Thymus (tissue), 11 donors: ENCODE measurements around the gene SPOCK1. TPM values are rescaled to one million over a fixed set of nuclear protein-coding genes. Genes with fewer than 3 reads are reported as not detected.

ENCODE experiments used
- DNase-seq, 9 donors: peaks; one replicate each; pipeline ENCODE4 v3.0.0-alpha.2; 2013; ENCODE audit warnings: low spot score in 9 of 9, low read depth in 6 of 9, missing footprints in 1 of 9
- H3K27ac ChIP-seq, 2 donors: one replicate each; pipeline ENCODE4 v1.5.1; 2013; ENCODE audit warnings: control low read depth in 1 of 2, low read depth in 1 of 2, low read length in 1 of 2, mild to moderate bottlenecking in 1 of 2, moderate library complexity in 1 of 2
- H3K27me3 ChIP-seq, 2 donors: one replicate each; pipeline ENCODE4 v1.5.1; 2013; ENCODE audit warnings: low read length in 1 of 2; ENCODE audit not compliant: control insufficient read depth in 2 of 2, insufficient read depth in 1 of 2
- H3K36me3 ChIP-seq, 2 donors: one replicate each; pipeline ENCODE4 v1.5.1; 2013; ENCODE audit warnings: low read length in 1 of 2, mild to moderate bottlenecking in 1 of 2, moderate library complexity in 1 of 2; ENCODE audit not compliant: control insufficient read depth in 2 of 2, insufficient read depth in 2 of 2
- H3K4me1 ChIP-seq, 2 donors: one replicate each; pipeline ENCODE4 v1.5.1; 2013; ENCODE audit warnings: low read length in 2 of 2; ENCODE audit not compliant: control insufficient read depth in 2 of 2, insufficient read depth in 2 of 2
- H3K4me3 ChIP-seq, 2 donors: one replicate each; pipeline ENCODE4 v1.5.1; 2013; ENCODE audit warnings: low read length in 2 of 2, control low read depth in 1 of 2, mild to moderate bottlenecking in 1 of 2
- H3K9me3 ChIP-seq, 2 donors: one replicate each; pipeline ENCODE4 v1.5.1; 2013; ENCODE audit warnings: low read length in 1 of 2, mild to moderate bottlenecking in 1 of 2; ENCODE audit not compliant: control insufficient read depth in 2 of 2, insufficient read depth in 1 of 2
- WGBS: extraction: QIAGEN DNeasy Blood & Tissue Kit; methylation state at CpG from one replicate; pipeline ENCODE4 v1.1.7; 2013; 5-methylcytosine and 5-hydroxymethylcytosine counted together
- polyA plus RNA-seq: library from polyadenylated mRNA; stranded (reverse); fragments of 200-250 nt; gene quantifications from one replicate; pipeline ENCODE4 v1.2.3, GENCODE V29; 2013
- total RNA-seq: library from RNA; stranded (reverse); fragments of 120-200 nt; gene quantifications from one replicate; pipeline ENCODE4 v1.2.4, GENCODE V29; 2013
- donor health status: healthy.

SPOCK1 gene
- total and polyA plus RNA-seq, 2 donors, result 3.7 to 8.6 TPM

DNA sequence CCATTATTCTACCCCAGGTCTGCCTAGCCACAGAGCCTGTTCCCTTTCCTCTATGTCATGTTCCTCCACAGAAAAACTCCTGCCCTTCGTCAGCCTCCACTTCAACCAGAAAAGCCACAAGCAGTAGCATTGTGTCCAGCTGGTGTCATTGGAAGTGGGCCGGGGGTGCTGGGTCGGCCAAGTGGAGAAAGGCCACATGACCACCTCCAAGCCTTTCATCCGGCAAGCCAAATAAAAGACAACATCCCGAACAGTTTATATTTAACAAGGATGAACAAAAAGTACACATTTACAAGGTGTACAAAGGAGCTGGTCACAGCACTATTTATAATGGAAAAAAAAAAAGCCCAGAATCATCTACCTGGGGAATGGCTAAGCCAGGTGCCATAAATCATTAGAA lies 16.1 kb upstream of the SPOCK1 start:
- no peak for DNase-seq
- H3K27me3 ChIP-seq, result no peaks in the 10 kb centered on the region
- WGBS, result 92% methylated on average over 5 of the region's 5 CpGs

DNA sequence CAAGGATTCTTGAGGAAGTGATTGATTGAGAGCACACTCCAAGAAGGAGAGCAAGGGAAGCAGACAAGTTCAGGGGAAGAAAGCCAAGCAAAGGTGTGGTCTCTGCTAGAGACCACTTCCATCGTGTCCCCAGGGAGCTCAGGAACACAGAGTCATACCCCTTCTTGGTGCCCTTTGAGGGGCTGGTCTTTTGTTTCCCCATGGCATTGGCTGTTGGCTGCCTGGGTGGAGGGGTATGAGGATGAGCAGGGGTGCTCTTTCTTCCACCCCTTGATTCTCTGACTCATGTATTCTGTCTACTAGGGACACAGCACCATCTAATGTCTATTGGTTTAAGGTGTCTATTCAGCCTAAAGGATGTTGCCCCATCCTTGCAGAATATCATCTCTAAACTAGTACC lies 11.5 kb upstream of the SPOCK1 start:
- H3K4me1 ChIP-seq, result no peaks in the 10 kb centered on the region
- H3K9me3 ChIP-seq, result no peaks in the 10 kb centered on the region
- no peak overlapping the region for H3K4me3 ChIP-seq
- WGBS, result 50% methylated on average over 1 of the region's 1 CpG
- H3K36me3 ChIP-seq, result no peaks in the 10 kb centered on the region
- no peak for DNase-seq
- no peaks in the 10 kb centered on the region for H3K27me3 ChIP-seq
- no peak overlapping the region for H3K27ac ChIP-seq

More for the DNA sequence above, 16.1 kb upstream of the SPOCK1 start:
- no peaks in the 10 kb centered on the region for H3K4me1 ChIP-seq
- H3K27ac ChIP-seq, result no peak overlapping the region
- no peaks in the 10 kb centered on the region for H3K9me3 ChIP-seq
- no peaks in the 10 kb centered on the region for H3K36me3 ChIP-seq
- no peak overlapping the region for H3K4me3 ChIP-seq

DNA sequence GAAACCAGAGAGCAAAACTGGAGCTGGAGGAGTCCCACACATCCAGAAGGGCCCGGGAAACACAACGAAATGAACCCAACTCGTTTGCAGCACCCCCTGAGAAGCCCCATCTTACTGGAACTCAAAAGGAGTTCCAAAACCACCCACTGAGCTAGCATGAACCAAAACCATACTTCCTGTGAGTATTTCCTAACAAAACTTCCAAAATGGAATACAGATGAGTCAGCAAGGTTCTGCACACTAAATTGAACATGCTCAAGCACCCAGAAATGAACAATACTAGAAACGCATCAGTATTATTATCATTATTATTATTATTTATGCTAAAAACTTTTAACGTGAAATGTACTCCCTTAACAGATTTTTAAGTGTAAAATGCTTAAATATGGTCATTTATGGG lies 8.0 kb upstream of the SPOCK1 start:
- no peaks in the 10 kb centered on the region for H3K9me3 ChIP-seq
- no peaks in the 10 kb centered on the region for H3K27me3 ChIP-seq
- no peaks in the 10 kb centered on the region for H3K36me3 ChIP-seq
- H3K27ac ChIP-seq, result no peak overlapping the region
- no peaks in the 10 kb centered on the region for H3K4me1 ChIP-seq
- WGBS, result 84% methylated on average over 5 of the region's 5 CpGs
- DNase-seq, result no peak
- no peak overlapping the region for H3K4me3 ChIP-seq

DNA sequence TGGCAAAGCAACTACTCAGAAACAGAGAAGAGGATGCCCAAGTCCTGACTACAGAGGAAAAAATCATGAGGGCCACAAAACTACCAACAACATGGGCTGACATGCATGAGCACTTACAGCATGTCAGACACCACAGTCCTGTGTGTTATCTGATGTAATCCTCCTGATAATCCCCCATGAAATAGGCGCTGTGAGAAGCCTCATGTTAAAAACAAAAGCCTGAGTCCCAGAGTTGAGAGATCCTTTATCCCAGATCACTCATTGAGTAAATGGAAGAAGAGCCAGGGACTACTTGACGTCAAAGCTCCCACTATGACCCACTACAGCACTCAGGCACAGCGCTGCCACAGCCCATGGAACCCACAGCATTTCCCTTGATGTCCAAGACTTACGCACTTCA lies 7.2 kb upstream of the SPOCK1 start:
- WGBS, result 96% methylated on average over 4 of the region's 4 CpGs
- Histone ChIP-seq H3K9me3 (no peaks in the 10 kb centered on the region), H3K4me1 (no peaks in the 10 kb centered on the region), H3K27me3 (no peaks in the 10 kb centered on the region), H3K36me3 (no peaks in the 10 kb centered on the region), H3K4me3 (no peak overlapping the region), H3K27ac (no peak overlapping the region)
- DNase-seq, result no peak

DNA sequence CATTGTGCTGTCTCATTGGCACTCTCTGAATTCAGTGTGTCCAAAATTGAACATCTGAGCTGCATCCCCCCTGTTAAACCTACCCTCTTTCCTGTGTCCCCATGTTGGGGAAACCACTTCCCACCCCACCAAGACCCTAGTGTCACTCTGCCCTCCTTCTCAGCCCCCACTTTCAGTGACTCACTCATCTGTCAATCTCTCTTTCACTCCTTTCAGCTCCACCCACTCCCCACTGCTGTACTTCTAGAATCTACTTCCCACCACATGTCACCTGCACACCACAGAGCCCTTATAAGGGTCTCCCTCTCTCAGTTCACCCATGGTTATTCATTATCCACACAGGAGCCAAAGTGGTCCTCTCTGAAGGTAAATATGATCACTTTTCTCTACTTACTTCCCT lies 5.8 kb upstream of the SPOCK1 start:
- Histone ChIP-seq H3K9me3 (no peaks in the 10 kb centered on the region), H3K4me3 (no peak overlapping the region), H3K27ac (no peak overlapping the region), H3K4me1 (no peaks in the 10 kb centered on the region), H3K36me3 (no peaks in the 10 kb centered on the region), H3K27me3 (no peaks in the 10 kb centered on the region)
- DNase-seq, result no peak

DNA sequence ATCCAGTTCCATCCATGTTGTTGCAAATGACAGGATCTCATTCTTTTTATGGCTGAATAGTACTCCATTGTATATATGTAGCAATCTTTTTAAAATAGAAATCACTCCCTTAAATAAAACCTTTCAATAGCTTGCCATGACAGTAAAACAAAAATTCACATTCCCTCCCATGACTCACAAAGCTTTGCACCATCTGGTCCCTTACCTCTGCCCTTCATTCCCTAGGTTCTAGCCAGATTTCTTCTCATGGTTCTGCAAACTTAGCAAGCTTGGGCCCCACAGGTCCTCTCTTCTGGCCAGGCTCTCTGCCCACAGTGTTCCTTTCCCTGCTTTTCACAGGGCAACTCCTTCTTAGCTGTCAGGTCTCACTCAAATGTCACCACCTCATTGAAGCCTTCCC lies 4.3 kb upstream of the SPOCK1 start:
- Histone ChIP-seq H3K4me3 (no peak overlapping the region), H3K27ac (no peak overlapping the region), H3K27me3 (peaks cover 7% of the 10 kb centered on the region in 2 donors), H3K9me3 (no peaks in the 10 kb centered on the region), H3K36me3 (no peaks in the 10 kb centered on the region), H3K4me1 (no peaks in the 10 kb centered on the region)
- no peak for DNase-seq

DNA sequence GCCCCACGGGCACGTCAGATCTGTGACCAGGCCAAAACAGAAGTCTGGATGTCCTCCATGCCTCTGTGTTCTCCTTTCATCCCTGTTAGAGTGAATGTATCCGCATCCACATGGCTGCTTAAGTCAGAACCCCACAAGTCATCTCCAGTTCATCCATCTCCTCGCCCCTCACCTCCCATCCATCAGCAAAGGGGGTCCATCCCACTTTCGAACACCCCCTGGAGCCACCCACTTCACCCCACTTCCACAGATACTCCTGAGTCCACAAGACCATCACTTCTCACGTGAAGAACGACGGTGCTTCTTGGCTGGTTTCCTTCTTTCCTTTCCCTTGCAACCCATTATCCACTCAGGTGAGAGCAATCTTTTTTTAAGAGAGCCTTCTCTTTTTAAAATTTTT lies 3.5 kb upstream of the SPOCK1 start:
- no peak overlapping the region for H3K4me3 ChIP-seq
- WGBS, result 93% methylated on average over 8 of the region's 8 CpGs
- H3K9me3 ChIP-seq, result no peaks in the 10 kb centered on the region
- DNase-seq, result no peak
- peaks cover 14 to 15% of the 10 kb centered on the region in 2 donors for H3K27me3 ChIP-seq
- H3K27ac ChIP-seq, result no peak overlapping the region
- no peaks in the 10 kb centered on the region for H3K36me3 ChIP-seq
- no peaks in the 10 kb centered on the region for H3K4me1 ChIP-seq

DNA sequence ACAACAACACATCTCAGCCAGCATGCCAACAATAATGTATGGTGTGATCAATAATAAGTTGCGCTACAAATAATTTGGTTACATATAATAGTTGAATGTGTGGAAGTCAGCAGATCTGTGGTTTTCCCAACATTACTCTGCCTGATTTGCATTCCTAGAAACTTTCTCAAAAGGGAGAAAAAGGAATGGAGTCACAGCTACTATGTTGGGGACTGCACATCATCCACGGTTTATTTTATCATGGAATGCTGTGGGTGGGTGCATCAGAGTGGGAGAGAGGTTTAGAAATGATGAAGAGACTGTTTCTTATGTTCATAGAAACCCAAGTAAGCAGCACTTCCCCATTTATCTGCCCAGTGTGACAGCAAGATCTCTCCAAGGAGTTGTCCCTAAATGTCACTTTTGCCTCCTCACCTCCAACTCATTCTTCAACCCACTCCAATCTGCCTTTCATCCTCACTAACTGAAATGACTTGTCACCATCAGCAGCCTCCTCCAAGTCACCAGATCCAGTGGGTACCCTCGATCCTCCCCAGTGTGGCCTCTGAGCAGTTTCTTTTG lies 2.8 kb upstream of the SPOCK1 start:
- no peak for DNase-seq
- Histone ChIP-seq H3K27ac (no peak overlapping the region), H3K4me1 (no peaks in the 10 kb centered on the region), H3K9me3 (no peaks in the 10 kb centered on the region), H3K36me3 (no peaks in the 10 kb centered on the region), H3K4me3 (no peak overlapping the region), H3K27me3 (peaks cover 20% of the 10 kb centered on the region in 2 donors)
- WGBS, result 89% methylated on average over 3 of the region's 3 CpGs

DNA sequence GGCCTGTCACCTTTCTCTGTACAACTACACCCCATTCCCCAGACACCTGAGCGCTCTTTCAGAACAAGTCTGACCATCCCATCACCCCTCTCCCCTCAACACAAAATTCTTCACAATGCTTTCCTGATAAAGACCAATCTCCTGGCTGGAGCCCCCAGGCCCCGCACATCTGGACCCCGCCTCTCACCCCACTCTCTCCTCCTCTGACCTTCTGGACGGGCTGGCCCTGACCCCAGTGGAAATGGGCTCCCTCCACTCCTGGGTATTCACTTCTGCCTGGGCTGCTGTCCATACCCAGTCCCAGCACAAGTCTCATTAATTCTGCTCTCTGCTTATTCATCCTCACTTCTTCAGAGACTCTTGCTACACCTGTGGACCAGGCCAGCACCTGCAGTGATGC lies 2.1 kb upstream of the SPOCK1 start:
- 95% methylated on average over 4 of the region's 4 CpGs for WGBS
- Histone ChIP-seq H3K4me3 (no peak overlapping the region), H3K9me3 (no peaks in the 10 kb centered on the region), H3K4me1 (no peaks in the 10 kb centered on the region), H3K36me3 (no peaks in the 10 kb centered on the region), H3K27ac (no peak overlapping the region), H3K27me3 (peaks cover 24 to 26% of the 10 kb centered on the region in 2 donors)
- DNase-seq, result no peak
